Measurements from ENCODE around the gene MEDAG. TPM values are rescaled to one million over a fixed set of nuclear protein-coding genes. Genes with fewer than 3 reads are reported as not detected.

Gene MEDAG
- total RNA-seq, 2 experiments from 2014 or later: not detected

- Mint-ChIP-seq H3K4me3 (no peak overlapping the region), H3K27ac (no peak overlapping the region), H3K9me3 (no peaks in the 10 kb centered on the region), H3K27me3 (peaks cover 22% of the 10 kb centered on the region), H3K36me3 (ENCODE audit: low read depth) (no peaks in the 10 kb centered on the region), H3K4me1 (no peaks in the 10 kb centered on the region)
- DNase-seq: no peak
- CTCF ChIA-PET: no interaction called here
- POLR2A ChIA-PET: no interaction called here
Observed at GRCh38 chr13:30877335-30877734, 28.7 kb upstream of the MEDAG start.

GRCh38 chr13:30880151-30880855 lies 25.8 kb upstream of the MEDAG start:
- POLR2A ChIA-PET: no interaction called here

GRCh38 chr13:30880856-30881155 lies 25.3 kb upstream of the MEDAG start:
- peaks cover 5% of the 10 kb centered on the region for H3K4me1 Mint-ChIP-seq
- DNase-seq: no peak
- H3K4me3 Mint-ChIP-seq: no peak overlapping the region
- peaks cover 7% of the 10 kb centered on the region for H3K9me3 Mint-ChIP-seq
- ChIA-PET CTCF (no interaction called here), POLR2A (no interaction called here)
- peaks cover 21% of the 10 kb centered on the region for H3K27me3 Mint-ChIP-seq
- H3K27ac Mint-ChIP-seq: no peak overlapping the region
- no peaks in the 10 kb centered on the region for H3K36me3 Mint-ChIP-seq (ENCODE audit: low read depth)

More at GRCh38 chr13:30880151-30880855, 25.8 kb upstream of the MEDAG start:
- peaks cover 5% of the 10 kb centered on the region for H3K4me1 Mint-ChIP-seq
- no peak overlapping the region for H3K4me3 Mint-ChIP-seq
- DNase-seq: no peak
- no peaks in the 10 kb centered on the region for H3K36me3 Mint-ChIP-seq (ENCODE audit: low read depth)
- peaks cover 21% of the 10 kb centered on the region for H3K27me3 Mint-ChIP-seq
- H3K9me3 Mint-ChIP-seq: peaks cover 7% of the 10 kb centered on the region
- no peak overlapping the region for H3K27ac Mint-ChIP-seq
- CTCF ChIA-PET: no interaction called here

- no peaks in the 10 kb centered on the region for H3K36me3 Mint-ChIP-seq (ENCODE audit: low read depth)
- DNase-seq: no peak
- ChIA-PET CTCF (interaction anchor here (0.6 kb wide), 1 partner anchor 304 kb away, joined by 3 read pairs; no protein-coding TSS in a partner anchor), POLR2A (interaction anchor here (0.6 kb wide), 1 partner anchor 117 kb away, joined by 3 read pairs; no protein-coding TSS in a partner anchor)
- H3K4me3 Mint-ChIP-seq: no peak overlapping the region
- H3K27ac Mint-ChIP-seq: no peak overlapping the region
- H3K27me3 Mint-ChIP-seq: peaks cover 21% of the 10 kb centered on the region
- peaks cover 7% of the 10 kb centered on the region for H3K9me3 Mint-ChIP-seq
- H3K4me1 Mint-ChIP-seq: peaks cover 5% of the 10 kb centered on the region
Observed at GRCh38 chr13:30881191-30881651, 24.9 kb upstream of the MEDAG start.

GRCh38 chr13:30882026-30882850 lies 23.8 kb upstream of the MEDAG start:
- DNase-seq: no peak
- H3K27me3 Mint-ChIP-seq: peaks cover 23% of the 10 kb centered on the region
- ChIA-PET POLR2A (no interaction called here), CTCF (no interaction called here)
- H3K4me1 Mint-ChIP-seq: peaks cover 5% of the 10 kb centered on the region
- H3K36me3 Mint-ChIP-seq (ENCODE audit: low read depth): no peaks in the 10 kb centered on the region
- H3K9me3 Mint-ChIP-seq: peaks cover 7% of the 10 kb centered on the region
- H3K4me3 Mint-ChIP-seq: no peak overlapping the region
- no peak overlapping the region for H3K27ac Mint-ChIP-seq

- H3K27me3 Mint-ChIP-seq: peaks cover 26% of the 10 kb centered on the region
- no peak for DNase-seq
- no peak overlapping the region for H3K4me3 Mint-ChIP-seq
- H3K36me3 Mint-ChIP-seq (ENCODE audit: low read depth): no peaks in the 10 kb centered on the region
- peaks cover 5% of the 10 kb centered on the region for H3K4me1 Mint-ChIP-seq
- peaks cover 7% of the 10 kb centered on the region for H3K9me3 Mint-ChIP-seq
- ChIA-PET POLR2A (no interaction called here), CTCF (no interaction called here)
- no peak overlapping the region for H3K27ac Mint-ChIP-seq
Observed at GRCh38 chr13:30882996-30883766, 22.9 kb upstream of the MEDAG start.

GRCh38 chr13:30884543-30884942 lies 21.5 kb upstream of the MEDAG start:
- Mint-ChIP-seq H3K27me3 (peaks cover 25% of the 10 kb centered on the region), H3K27ac (no peak overlapping the region), H3K4me1 (peaks cover 5% of the 10 kb centered on the region), H3K36me3 (ENCODE audit: low read depth) (no peaks in the 10 kb centered on the region), H3K9me3 (peaks cover 9% of the 10 kb centered on the region), H3K4me3 (no peak overlapping the region)
- ChIA-PET CTCF (no interaction called here), POLR2A (no interaction called here)
- DNase-seq: no peak

- CTCF ChIA-PET: no interaction called here
- H3K27ac Mint-ChIP-seq: no peak overlapping the region
Observed at GRCh38 chr13:30889196-30889690, 16.8 kb upstream of the MEDAG start.

GRCh38 chr13:30892966-30893365 lies 13.1 kb upstream of the MEDAG start:
- Mint-ChIP-seq H3K4me3 (no peak overlapping the region), H3K9me3 (peaks cover 2% of the 10 kb centered on the region), H3K36me3 (ENCODE audit: low read depth) (no peaks in the 10 kb centered on the region), H3K4me1 (no peaks in the 10 kb centered on the region), H3K27ac (no peak overlapping the region), H3K27me3 (peaks cover 19% of the 10 kb centered on the region)
- ChIA-PET POLR2A (no interaction called here), CTCF (interaction anchor here (0.6 to 0.8 kb wide), 2 partner anchors 20 to 94 kb away, joined by 3 read pairs; no protein-coding TSS in a partner anchor)
- DNase-seq: no peak

More at GRCh38 chr13:30889196-30889690, 16.8 kb upstream of the MEDAG start:
- POLR2A ChIA-PET: no interaction called here
- no peak for DNase-seq
- no peaks in the 10 kb centered on the region for H3K36me3 Mint-ChIP-seq (ENCODE audit: low read depth)
- H3K4me3 Mint-ChIP-seq: no peak overlapping the region
- peaks cover 20% of the 10 kb centered on the region for H3K27me3 Mint-ChIP-seq
- H3K9me3 Mint-ChIP-seq: peaks cover 5% of the 10 kb centered on the region
- peaks cover 5% of the 10 kb centered on the region for H3K4me1 Mint-ChIP-seq

- H3K27me3 Mint-ChIP-seq: peaks cover 36% of the 10 kb centered on the region
- H3K4me3 Mint-ChIP-seq: no peak overlapping the region
- POLR2A ChIA-PET: no interaction called here
Observed at GRCh38 chr13:30895773-30896172, 10.3 kb upstream of the MEDAG start.

GRCh38 chr13:30898070-30898469 lies 8.0 kb upstream of the MEDAG start:
- H3K27ac Mint-ChIP-seq: no peak overlapping the region
- H3K9me3 Mint-ChIP-seq: no peaks in the 10 kb centered on the region
- peaks cover 41% of the 10 kb centered on the region for H3K27me3 Mint-ChIP-seq
- ChIA-PET POLR2A (no interaction called here), CTCF (interaction anchor here (0.8 kb wide), 1 partner anchor 32 kb away, joined by 4 read pairs; no protein-coding TSS in a partner anchor)
- no peaks in the 10 kb centered on the region for H3K4me1 Mint-ChIP-seq
- no peaks in the 10 kb centered on the region for H3K36me3 Mint-ChIP-seq (ENCODE audit: low read depth)
- DNase-seq: no peak
- H3K4me3 Mint-ChIP-seq: no peak overlapping the region

More at GRCh38 chr13:30895773-30896172, 10.3 kb upstream of the MEDAG start:
- Mint-ChIP-seq H3K4me1 (no peaks in the 10 kb centered on the region), H3K27ac (no peak overlapping the region), H3K9me3 (no peaks in the 10 kb centered on the region), H3K36me3 (ENCODE audit: low read depth) (no peaks in the 10 kb centered on the region)
- no peak for DNase-seq
- CTCF ChIA-PET: no interaction called here

- no peaks in the 10 kb centered on the region for H3K9me3 Mint-ChIP-seq
- no peak overlapping the region for H3K4me3 Mint-ChIP-seq
- DNase-seq: no peak
- H3K36me3 Mint-ChIP-seq (ENCODE audit: low read depth): no peaks in the 10 kb centered on the region
- POLR2A ChIA-PET: no interaction called here
- CTCF ChIA-PET: interaction anchor here (0.5 to 0.8 kb wide), 2 partner anchors 32 to 1239 kb away, joined by 3 to 4 read pairs; no protein-coding TSS in a partner anchor
- no peak overlapping the region for H3K27ac Mint-ChIP-seq
- H3K4me1 Mint-ChIP-seq: no peaks in the 10 kb centered on the region
- H3K27me3 Mint-ChIP-seq: peaks cover 42% of the 10 kb centered on the region
Observed at GRCh38 chr13:30898678-30899241, 7.3 kb upstream of the MEDAG start.

Data from activated CD4-positive, alpha-beta T cell treated with anti-CD3 and anti-CD28 coated beads, Interleukin-2, amount 10 ng/mL, durations not matched to agents 7 days and 5 days (primary cell).